ENCODE results near the gene UBTD2. TPM values are rescaled to one million over a fixed set of nuclear protein-coding genes. Genes with fewer than 3 reads are reported as not detected.

Gene UBTD2
- total and polyA plus RNA-seq, 9 of the 15 experiments (the other 6 are each of a cell fraction or from before 2014, with no cell fraction given): 0.01 to 0.46 (median 0.15) TPM; not detected in 1

DNA sequence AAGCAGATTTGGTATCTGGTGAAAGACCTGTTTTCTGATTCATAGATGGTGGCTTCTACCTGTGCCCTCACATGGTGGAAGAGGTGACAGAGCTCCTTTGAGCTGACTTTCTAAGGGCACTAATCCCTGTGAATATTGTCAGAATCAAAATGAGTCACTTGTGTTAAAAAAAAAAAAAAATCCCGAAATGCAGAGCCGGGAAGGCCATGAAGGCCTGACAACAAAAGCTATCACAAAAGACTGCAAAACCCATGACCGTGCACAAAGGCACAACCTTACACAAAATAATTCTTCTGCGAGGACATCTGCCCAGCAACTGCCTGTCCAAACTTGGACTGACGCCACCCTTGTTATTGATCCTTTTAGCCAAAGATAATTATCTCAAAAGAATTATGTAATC, 19.6 kb upstream of the UBTD2 start:
- Histone ChIP-seq H3K9me1 (ENCODE audit: control insufficient read depth, insufficient read depth, low read length) (no peaks in the 10 kb centered on the region), H3K79me2 (ENCODE audit: control insufficient read depth, insufficient read depth, low read length) (no peaks in the 10 kb centered on the region), H3K4me2 (ENCODE audit: insufficient read depth, low read length) (no peak overlapping the region), H3K36me3 (ENCODE audit: control insufficient read depth, insufficient read depth, low read length) (no peaks in the 10 kb centered on the region), H3K27me3 (ENCODE audit: control insufficient read depth in 2 of 2, insufficient read depth in 2 of 2, low read length in 2 of 2) (peaks cover 0 to 6% of the 10 kb centered on the region in 2 experiments; a peak in 2 of 5 replicates), H3K4me1 (replicated peaks in 1 of 2; ENCODE audit: control insufficient read depth in 2 of 2, insufficient read depth in 2 of 2, low read length in 2 of 2) (no peaks in the 10 kb centered on the region), H3K27ac (ENCODE audit: extremely low read depth, low read depth, low read length) (no peak overlapping the region), H4K20me1 (replicated peaks; ENCODE audit: control insufficient read depth, insufficient read depth, low read length) (no peaks in the 10 kb centered on the region), H2AFZ (ENCODE audit: low read depth, low read length) (no peak overlapping the region), H3K9me3 (replicated peaks; ENCODE audit: control insufficient read depth, insufficient read depth, low read depth, low read length) (no peaks in the 10 kb centered on the region), H3K4me3 (no peak overlapping the region), H3K9ac (ENCODE audit: insufficient read depth in 1 of 2, low read depth in 2 of 2, low read length in 2 of 2) (no peak overlapping the region)
- intact Hi-C loops (cut with micrococcal nuclease): no loop called here
- in situ Hi-C loops (cut with MboI): no loop called here
- FAIRE-seq: no peak
- BruUV-seq (replicated peaks): no TSS peak
- no peak for ATAC-seq
- DNase-seq (ENCODE audit: extremely low read depth in 1 of 4, low spot score in 3 of 4): no peak
- WGBS (ENCODE audit: insufficient coverage, low coverage, missing lambda C conversion rate): 1% methylated on average over 5 of the region's 5 CpGs
- CTCF ChIA-PET (ENCODE audit: low intra/inter-chr PET ratio): interaction anchor here (0.6 kb wide), 1 partner anchor 352 kb away, joined by 3 read pairs; no protein-coding TSS in a partner anchor
- TF ChIP-seq MTF1 (CRISPR knock-in tag; IDR thresholded peaks at IDR 0.05; ENCODE audit: borderline replicate concordance) (no peak), ZNF75A (CRISPR knock-in tag; IDR thresholded peaks at IDR 0.05) (no peak), HMGN3 (IDR thresholded peaks at IDR 0.05; ENCODE audit: borderline replicate concordance, extremely low read depth, insufficient read length, low read depth, low read length) (no peak), ZNF785 (CRISPR knock-in tag; IDR thresholded peaks at IDR 0.05) (no peak), KDM2B (CRISPR knock-in tag; IDR thresholded peaks at IDR 0.05) (no peak), ZNF282 (CRISPR knock-in tag; IDR thresholded peaks at IDR 0.05) (no peak)
- TF ChIP-seq, protein P1, sequence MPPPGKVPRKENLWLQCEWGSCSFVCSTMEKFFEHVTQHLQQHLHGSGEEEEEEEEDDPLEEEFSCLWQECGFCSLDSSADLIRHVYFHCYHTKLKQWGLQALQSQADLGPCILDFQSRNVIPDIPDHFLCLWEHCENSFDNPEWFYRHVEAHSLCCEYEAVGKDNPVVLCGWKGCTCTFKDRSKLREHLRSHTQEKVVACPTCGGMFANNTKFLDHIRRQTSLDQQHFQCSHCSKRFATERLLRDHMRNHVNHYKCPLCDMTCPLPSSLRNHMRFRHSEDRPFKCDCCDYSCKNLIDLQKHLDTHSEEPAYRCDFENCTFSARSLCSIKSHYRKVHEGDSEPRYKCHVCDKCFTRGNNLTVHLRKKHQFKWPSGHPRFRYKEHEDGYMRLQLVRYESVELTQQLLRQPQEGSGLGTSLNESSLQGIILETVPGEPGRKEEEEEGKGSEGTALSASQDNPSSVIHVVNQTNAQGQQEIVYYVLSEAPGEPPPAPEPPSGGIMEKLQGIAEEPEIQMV (tag; conservative IDR thresholded peaks at IDR 0.05; ENCODE audit: low read depth): no peak
- TF ChIP-seq, protein P2, sequence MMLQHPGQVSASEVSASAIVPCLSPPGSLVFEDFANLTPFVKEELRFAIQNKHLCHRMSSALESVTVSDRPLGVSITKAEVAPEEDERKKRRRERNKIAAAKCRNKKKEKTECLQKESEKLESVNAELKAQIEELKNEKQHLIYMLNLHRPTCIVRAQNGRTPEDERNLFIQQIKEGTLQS (IDR thresholded peaks at IDR 0.05): no peak
- TF ChIP-seq, protein P2 (CRISPR knock-in tag; conservative IDR thresholded peaks at IDR 0.05): no peak
- TF ChIP-seq, protein P3, sequence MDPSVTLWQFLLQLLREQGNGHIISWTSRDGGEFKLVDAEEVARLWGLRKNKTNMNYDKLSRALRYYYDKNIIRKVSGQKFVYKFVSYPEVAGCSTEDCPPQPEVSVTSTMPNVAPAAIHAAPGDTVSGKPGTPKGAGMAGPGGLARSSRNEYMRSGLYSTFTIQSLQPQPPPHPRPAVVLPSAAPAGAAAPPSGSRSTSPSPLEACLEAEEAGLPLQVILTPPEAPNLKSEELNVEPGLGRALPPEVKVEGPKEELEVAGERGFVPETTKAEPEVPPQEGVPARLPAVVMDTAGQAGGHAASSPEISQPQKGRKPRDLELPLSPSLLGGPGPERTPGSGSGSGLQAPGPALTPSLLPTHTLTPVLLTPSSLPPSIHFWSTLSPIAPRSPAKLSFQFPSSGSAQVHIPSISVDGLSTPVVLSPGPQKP (CRISPR knock-in tag; IDR thresholded peaks at IDR 0.05): no peak
- POLR2A ChIA-PET: no interaction called here
